HG03060 (cell line): Measurements from ENCODE around the gene HOXB8.

Experiments
- ATAC-seq: cut with Tn5 transposase; IDR thresholded peaks from one replicate; pipeline ENCODE4 v1.9.1; 2021; ENCODE audit warnings: low read depth, moderate number of reproducible peaks; ENCODE audit not compliant: unreplicated experiment

Gene HOXB8

DNA sequence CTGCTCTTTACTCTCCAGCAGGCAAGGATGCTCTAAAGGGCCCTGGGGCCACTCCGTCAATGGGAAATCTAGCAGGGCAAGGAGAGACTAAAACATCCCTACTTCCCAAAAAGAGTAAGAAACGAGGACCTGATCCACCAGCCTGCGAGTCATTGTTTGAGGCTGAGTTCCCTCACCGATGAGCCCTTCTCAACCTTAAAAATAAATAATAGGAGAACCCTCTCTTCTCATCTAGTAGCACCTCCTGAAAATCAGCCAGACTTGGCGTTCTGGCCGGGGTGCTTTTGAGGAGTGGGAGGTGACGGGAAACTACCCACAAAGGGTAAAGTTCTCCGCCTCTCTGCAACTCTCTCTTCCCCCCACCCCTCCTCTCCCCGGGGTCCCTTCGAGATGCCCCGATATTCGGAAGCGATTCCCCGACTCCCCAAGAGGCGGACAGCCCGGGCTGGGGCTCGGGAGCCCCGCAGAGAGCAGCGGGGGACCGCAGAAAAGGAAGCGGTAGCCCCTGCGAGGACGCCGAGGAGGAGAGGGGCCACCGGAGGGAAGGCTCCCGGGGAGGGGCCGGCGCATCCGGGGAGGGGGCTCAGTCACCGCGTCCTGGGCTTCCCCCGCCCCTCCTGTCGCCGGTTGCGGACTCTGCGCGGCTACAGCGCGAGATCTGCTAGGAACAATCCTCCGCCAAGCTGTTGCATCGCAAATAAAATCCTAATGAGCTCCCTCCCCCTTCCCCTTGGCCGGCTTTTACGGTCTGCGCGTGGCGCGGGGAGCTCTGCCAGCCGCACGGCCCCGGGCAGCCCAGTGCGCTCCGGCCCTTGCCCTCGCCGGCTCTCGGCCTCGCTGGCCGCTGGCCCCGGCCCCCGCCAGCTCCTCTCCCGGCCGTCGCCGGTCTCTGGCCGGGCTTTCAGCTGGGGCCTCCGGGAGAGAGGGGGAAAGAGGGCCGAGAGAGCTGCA is 9.7 kb upstream of the HOXB8 start:
- ATAC-seq = no peak

- ATAC-seq = no peak
Measured at GRCh38 chr17:48624118-48624517, 9.0 kb upstream of the HOXB8 start.

GRCh38 chr17:48623583-48623982 is 8.5 kb upstream of the HOXB8 start:
- no peak for ATAC-seq

GRCh38 chr17:48622857-48623256 is 7.8 kb upstream of the HOXB8 start:
- ATAC-seq = no peak

DNA sequence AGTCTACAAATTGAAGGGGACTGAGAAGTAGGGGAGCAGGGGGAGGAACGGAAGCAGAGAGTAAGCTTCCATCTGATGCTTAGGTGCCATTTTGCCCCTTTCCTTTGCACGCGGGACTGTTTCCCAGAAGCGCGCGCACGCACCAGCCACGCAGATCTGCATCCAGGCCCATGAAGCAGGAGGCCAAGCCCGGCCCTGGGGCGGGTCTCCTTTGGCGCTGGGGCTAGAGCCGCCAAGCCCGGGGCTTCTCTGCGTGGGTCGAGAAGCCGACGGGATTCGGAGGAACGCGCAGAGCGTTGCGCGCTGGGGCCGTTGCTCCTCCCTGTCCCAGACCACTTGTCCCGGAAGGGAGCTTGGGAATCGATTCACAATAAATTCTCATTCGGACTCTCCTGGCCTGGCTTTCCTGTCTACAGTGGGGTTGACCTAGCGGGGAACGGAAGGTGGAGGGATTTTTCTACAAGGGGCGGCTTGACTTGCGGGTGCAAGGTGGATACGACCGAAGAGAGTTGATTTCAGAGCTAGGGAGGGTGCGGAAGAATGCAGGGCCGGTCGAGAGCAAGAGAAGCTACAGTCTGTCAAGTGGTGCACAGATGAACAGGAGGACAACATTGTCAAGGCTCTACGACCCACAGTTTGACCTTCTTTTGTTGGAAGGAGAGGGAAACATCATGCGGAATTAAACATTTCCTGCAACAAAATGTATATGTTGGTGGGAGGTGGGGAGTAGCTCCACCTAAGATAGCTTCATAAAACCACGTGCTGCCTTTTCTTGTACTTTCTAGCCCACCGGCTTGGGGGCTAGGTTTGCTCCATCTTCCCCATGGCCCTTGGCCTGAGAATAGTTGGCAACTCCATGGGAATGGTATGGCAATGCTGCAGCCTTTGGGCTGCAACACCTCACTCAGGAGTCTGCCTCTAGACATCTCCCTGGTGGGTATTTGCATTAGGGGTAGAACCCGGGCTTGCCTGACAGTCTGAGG is 6.6 kb upstream of the HOXB8 start:
- ATAC-seq = no peak

DNA sequence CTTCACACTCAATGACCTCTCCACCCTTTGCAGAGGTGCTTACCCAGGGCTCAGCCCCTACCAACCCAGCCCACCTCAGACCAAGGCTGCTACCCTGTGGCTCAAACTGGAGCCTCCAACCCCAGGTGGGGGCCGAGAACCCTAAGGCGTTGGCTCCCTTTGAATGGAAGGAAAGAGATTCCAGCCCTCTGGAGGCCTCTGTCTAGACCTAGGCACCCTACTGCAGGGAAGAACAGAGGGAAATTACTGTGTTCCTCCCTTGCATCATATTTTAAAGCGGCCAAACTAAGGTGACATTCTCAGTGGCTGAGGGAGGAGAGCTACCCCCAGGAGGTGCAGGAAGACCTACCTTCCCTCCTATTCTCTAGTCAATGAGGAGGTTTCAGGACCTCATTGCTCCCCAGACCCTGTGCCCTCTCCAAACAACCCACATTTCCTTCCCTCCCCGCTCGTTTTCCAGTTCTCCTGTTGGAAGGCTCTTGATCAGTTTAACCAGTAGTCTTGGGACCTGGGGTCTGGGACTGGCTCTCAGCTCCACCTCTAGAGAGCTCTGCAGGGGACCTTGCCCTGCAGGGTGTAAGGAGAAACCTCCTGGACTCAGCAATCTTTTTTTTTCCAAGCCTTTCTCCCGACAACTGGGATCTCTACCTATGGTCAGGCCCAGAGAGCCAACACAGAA is 5.5 kb upstream of the HOXB8 start:
- no peak for ATAC-seq

- ATAC-seq = no peak
Measured at GRCh38 chr17:48619826-48620449, 4.8 kb upstream of the HOXB8 start.

- ATAC-seq = no peak
Measured at GRCh38 chr17:48618256-48618896, 3.3 kb upstream of the HOXB8 start.

GRCh38 chr17:48617471-48618255 is 2.6 kb upstream of the HOXB8 start:
- no peak for ATAC-seq

DNA sequence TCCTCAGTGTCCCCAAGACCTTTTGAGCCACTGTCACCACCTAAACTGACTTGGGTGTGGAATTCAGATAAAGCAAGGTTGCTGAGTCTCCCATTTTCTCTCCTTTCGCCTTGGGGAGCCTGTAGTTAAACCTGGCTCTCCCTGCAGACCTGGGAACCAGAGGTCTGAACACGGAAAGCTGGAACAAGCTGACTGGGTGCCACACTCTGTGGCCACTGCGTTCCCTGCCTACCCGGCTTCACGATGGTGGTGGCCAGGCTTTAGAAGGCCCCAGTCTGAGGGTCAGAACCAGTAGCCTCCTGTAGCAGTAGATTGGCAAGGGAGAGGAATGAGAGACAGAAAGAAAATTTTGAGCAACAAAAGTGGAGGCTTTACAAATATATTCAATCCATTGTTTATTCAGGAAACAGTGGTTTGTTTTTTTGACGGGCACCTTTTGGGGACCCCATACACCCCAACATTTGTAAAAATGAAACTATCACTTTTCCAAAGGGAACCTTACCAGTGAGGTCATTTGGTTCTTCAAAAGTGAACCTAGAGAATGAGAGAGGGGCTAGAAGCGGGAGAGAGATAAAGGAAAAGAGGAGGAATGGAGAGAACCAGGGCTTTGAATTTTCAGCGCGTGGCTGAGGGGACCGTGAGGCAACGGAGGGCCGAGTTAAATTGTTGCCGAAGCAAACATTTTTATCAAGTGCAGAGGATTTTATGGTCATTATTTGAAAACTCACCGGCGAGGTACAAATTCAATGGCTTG is 1.8 kb upstream of the HOXB8 start:
- no peak for ATAC-seq

DNA sequence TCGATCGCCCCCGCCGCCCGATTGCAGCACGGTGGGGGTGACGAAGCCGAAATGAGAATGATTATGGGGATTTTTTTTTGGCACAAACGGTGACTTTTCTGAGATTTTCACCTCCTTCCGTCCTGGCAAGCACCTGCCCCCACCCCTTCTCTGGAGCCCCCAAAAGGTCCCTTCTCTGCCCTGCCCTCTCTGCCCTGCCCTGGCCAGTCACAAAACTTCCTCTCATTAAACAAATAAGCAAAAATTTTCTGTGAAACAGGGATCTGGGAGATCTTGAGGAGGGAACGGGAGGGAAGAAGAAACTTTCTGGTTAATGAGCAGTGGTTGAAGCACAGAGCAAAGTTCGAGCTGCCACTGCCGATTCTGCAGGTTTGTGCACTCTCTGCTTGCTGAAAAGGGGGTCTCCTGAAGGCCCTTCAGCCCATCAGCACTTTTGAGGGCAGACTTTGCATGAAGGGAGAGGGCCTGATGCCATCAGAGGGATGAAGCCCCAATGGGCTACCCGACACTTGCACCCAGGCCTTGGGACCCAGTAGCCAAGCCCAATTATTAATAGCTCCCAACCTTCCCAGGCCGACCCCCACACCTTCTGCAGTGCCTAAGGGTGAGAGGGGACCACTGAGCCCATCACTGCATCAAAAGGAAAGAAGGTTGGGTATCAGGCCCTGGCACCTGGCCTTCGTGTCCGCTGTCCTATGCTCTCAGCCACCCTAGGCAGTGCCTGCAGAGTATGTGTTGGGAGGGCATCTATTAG is 1.0 kb upstream of the HOXB8 start:
- no peak for ATAC-seq

GRCh38 chr17:48613862-48614694 is 1.0 kb downstream of the HOXB8 start:
- no peak for ATAC-seq

- no peak for ATAC-seq
Measured at GRCh38 chr17:48612854-48613691, 2.0 kb downstream of the HOXB8 start.

- ATAC-seq = no peak
Measured at GRCh38 chr17:48612456-48612853, 2.6 kb downstream of the HOXB8 start.

DNA sequence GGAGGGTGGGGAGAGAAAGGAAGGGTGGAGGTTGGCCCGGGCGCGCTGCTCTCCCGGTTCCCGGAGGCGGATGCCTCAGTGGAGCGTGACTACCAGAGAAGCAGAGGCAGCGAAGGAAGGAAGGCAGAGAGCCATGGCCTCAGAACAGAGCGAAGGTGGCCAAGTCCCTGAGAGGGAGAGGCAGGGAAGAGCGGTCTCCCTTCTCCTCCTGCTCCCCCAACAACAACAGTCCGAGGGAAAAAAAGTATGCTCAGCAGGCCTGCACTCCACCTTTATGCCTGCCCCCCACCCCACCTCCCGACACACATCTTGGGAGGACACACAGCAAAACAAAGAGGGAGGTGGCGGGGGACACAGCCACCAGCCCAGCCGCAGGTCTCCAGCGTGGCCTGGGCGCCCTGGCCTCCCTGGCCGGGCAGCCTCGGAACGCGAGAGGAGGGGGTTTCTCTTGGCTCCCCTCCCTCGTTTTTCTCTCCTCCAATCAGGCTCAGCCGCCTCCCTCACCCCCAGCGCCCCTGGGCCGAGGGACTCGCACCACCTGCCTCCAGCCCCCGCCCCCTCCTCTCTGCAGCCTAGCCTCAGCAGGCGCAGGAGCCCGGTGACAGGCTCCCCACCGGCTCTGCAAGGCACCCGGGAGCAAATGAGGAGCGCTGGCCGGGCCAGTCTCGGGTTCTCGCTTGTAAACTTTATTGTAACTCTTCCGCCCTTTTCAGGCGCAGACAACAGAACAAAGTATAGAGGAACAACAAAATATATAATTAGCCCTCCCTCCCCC is 3.2 kb downstream of the HOXB8 start:
- no peak for ATAC-seq
